Caco-2 (cell line): ENCODE measurements around the gene POFUT2. TPM values are rescaled to one million over a fixed set of nuclear protein-coding genes. Genes with fewer than 3 reads are reported as not detected.
A peak's percentile ranks its signal among the peaks of the same experiment; 100 is the strongest.

ENCODE experiments used
- BruUV-seq: library from RNA; stranded (reverse); fragments of 400-500 nt; replicated peaks from 2 replicates; lab custom pipeline; 2021; lab: Mats Ljungman, UMichigan
- CTCF ChIA-PET: fragments of 300-600 bp; sonication (Branson Sonifier 250); formaldehyde crosslinking; loops from one replicate; lab custom pipeline; 2022; ENCODE audit warnings: antibody characterized with exemption; lab: Charles Lee
- POLR2A ChIA-PET: fragments of 300-600 bp; sonication (Branson Sonifier 250); formaldehyde crosslinking; loops from one replicate; lab custom pipeline; 2022; ENCODE audit warnings: antibody characterized with exemption; lab: Charles Lee
- DNase-seq, 2 experiments: peaks; one replicate each; pipeline versions ENCODE4 v3.0.0 to v3.0.0-alpha.2; 2020 to 2022
- H3K27me3 ChIP-seq: replicated peaks from 2 replicates; pipeline ENCODE4 v1.6.0; 2011; ENCODE audit warnings: low read length; ENCODE audit not compliant: control insufficient read depth, insufficient read depth
- H3K36me3 ChIP-seq: 2 replicates; pipeline ENCODE4 v1.5.1; 2011; ENCODE audit warnings: low read length; ENCODE audit not compliant: control insufficient read depth, insufficient read depth
- H3K4me1 ChIP-seq: fragments of 250-450 bp; sonication (Bioruptor Pico); 2 replicates; pipeline ENCODE4 v1.5.1; 2020; ENCODE audit warnings: mild to moderate bottlenecking
- H3K4me3 ChIP-seq: 2 replicates; pipeline ENCODE4 v1.5.1; 2011; ENCODE audit warnings: low read depth, mild to moderate bottlenecking, control low read depth, low read length
- H3K9me3 ChIP-seq: fragments of 250-450 bp; sonication (Bioruptor Pico); 2 replicates; pipeline ENCODE4 v1.5.1; 2020; ENCODE audit warnings: mild to moderate bottlenecking, moderate library complexity
- H3K27ac Mint-ChIP-seq: one replicate; pipeline ENCODE4 v1.8.0; 2022; ENCODE audit warnings: mixed read lengths; ENCODE audit not compliant: unreplicated experiment
- H3K27me3 Mint-ChIP-seq: one replicate; pipeline ENCODE4 v1.8.0; 2022; ENCODE audit warnings: mixed read lengths; ENCODE audit not compliant: insufficient read depth, unreplicated experiment
- H3K36me3 Mint-ChIP-seq: one replicate; pipeline ENCODE4 v1.8.0; 2022; ENCODE audit warnings: mild to moderate bottlenecking, mixed read lengths; ENCODE audit not compliant: insufficient read depth, unreplicated experiment
- H3K4me1 Mint-ChIP-seq: one replicate; pipeline ENCODE4 v1.8.0; 2022; ENCODE audit warnings: low read depth, mixed read lengths; ENCODE audit not compliant: unreplicated experiment
- H3K4me3 Mint-ChIP-seq: one replicate; pipeline ENCODE4 v1.8.0; 2022; ENCODE audit warnings: mild to moderate bottlenecking, moderate library complexity, mixed read lengths; ENCODE audit not compliant: unreplicated experiment
- H3K9me3 Mint-ChIP-seq: one replicate; pipeline ENCODE4 v1.8.0; 2022; ENCODE audit warnings: mixed read lengths; ENCODE audit not compliant: unreplicated experiment
- intact Hi-C: fragments of 100-400 bp; cut with micrococcal nuclease; formaldehyde crosslinking; loops from one replicate; pipeline ENCODE4 v1.10.0; 2022; ENCODE audit not compliant: unreplicated experiment
- total RNA-seq: library from RNA; stranded (reverse); gene quantifications from 2 replicates; pipeline ENCODE4 v1.2.3, GENCODE V29; 2022
- TF ChIP-seq, protein P1 (sequence below), 2 experiments: fragments of 200-600 bp in 1 of 2; IDR thresholded peaks; 1 replicate in 1 of 2; 2 replicates in 1 of 2; pipeline versions ENCODE4 v1.5.1 to v1.8.0; 2011 to 2022; ENCODE audit warnings: antibody characterized with exemption in 1 of 2, control low read depth in 1 of 2, inconsistent platforms in 1 of 2, low read depth in 1 of 2, low read length in 1 of 2, mild to moderate bottlenecking in 1 of 2, moderate library complexity in 1 of 2; ENCODE audit not compliant: insufficient read depth in 1 of 2, severe bottlenecking in 1 of 2, unreplicated experiment in 1 of 2

POFUT2 gene
- total RNA-seq, 1 experiment from 2014 or later: 32.0 TPM

DNA sequence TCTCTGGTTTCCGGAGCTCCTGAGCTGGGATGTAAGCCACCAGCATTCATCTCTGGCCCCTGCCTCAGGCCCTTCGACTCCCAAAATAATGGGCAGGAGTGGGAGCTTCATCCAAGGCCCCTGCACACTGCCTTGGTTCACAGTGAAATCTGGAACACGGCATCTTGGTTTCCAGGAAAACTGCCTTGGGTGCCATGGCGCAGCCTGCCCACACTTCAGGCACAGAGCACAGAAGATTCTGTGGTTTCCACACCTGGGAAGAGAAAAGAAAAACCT is 48.8 kb upstream of the POFUT2 start:
- no TSS peak for BruUV-seq
- H3K27ac Mint-ChIP-seq: peak overlapping the region; percentile 81
- H3K4me3 Mint-ChIP-seq: no peak overlapping the region

DNA sequence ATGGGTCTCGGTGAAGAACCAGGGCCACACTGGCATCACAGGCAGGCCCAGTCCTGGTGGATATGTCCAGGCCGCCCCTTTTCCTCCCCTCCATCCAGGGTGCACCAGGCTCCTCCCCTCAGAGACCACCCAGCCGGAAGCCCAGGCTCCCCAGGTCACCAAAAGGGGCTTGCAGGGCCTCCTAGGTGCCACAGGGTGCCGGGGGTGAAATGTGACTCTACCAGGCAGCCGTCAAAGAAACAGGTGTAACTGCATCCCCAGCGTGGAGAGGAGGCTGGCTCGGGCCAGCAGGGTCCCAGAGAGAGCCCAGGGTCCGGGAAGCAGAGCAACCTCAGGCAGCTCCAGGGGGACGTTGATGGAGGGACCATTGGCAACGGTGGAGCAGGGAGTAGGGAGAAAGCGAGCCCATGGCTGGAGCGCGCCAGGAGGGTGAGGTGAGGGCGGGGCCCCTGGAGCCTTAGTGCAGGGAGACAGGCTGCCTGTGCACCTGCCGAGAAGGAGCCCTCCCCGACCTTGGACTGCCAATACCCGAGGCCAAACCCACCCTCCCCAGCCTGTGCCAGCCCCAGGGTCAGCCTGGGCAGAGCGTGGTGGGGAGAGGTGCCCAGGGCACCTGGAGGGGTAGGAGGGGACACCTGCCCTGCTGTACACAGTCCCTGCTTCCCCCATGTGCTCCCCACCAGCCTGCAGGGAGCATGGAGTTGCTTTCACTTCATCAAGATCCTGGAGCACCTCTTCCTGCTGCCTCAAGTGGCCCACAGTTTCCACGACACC is 48.3 kb upstream of the POFUT2 start:
- Mint-ChIP-seq H3K27ac (peak overlapping the region; percentile 81), H3K4me3 (no peak overlapping the region), H3K27me3 (no peaks in the 10 kb centered on the region), H3K36me3 (no peaks in the 10 kb centered on the region), H3K4me1 (peaks cover 39% of the 10 kb centered on the region), H3K9me3 (peaks cover 9% of the 10 kb centered on the region)
- ChIA-PET CTCF (interaction anchor here (0.9 to 1.5 kb wide), 3 partner anchors 21 to 43 kb away, joined by 3 to 8 read pairs (median 4); no protein-coding TSS in a partner anchor), POLR2A (no interaction called here)
- H3K4me1 ChIP-seq: peaks cover 56% of the 10 kb centered on the region
- BruUV-seq: no TSS peak
- TF ChIP-seq, protein P1, sequence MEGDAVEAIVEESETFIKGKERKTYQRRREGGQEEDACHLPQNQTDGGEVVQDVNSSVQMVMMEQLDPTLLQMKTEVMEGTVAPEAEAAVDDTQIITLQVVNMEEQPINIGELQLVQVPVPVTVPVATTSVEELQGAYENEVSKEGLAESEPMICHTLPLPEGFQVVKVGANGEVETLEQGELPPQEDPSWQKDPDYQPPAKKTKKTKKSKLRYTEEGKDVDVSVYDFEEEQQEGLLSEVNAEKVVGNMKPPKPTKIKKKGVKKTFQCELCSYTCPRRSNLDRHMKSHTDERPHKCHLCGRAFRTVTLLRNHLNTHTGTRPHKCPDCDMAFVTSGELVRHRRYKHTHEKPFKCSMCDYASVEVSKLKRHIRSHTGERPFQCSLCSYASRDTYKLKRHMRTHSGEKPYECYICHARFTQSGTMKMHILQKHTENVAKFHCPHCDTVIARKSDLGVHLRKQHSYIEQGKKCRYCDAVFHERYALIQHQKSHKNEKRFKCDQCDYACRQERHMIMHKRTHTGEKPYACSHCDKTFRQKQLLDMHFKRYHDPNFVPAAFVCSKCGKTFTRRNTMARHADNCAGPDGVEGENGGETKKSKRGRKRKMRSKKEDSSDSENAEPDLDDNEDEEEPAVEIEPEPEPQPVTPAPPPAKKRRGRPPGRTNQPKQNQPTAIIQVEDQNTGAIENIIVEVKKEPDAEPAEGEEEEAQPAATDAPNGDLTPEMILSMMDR (IDR thresholded peaks at IDR 0.05; ENCODE audit: insufficient read depth in 1 of 2, low read depth in 1 of 2, low read length in 1 of 2, severe bottlenecking in 1 of 2, unreplicated experiment in 1 of 2): no peak
- intact Hi-C loops: loop anchor here (5.0 kb wide), 1 partner anchor 101 kb away; no protein-coding TSS in a partner anchor
- H3K36me3 ChIP-seq: no peaks in the 10 kb centered on the region; the same call in 1 of the 2 replicates
- no peak overlapping the region for H3K4me3 ChIP-seq
- peak in 1 of 2 experiments; percentile 26 for DNase-seq
- H3K27me3 ChIP-seq: no peaks in the 10 kb centered on the region
- no peaks in the 10 kb centered on the region for H3K9me3 ChIP-seq

More for the DNA sequence above, 48.8 kb upstream of the POFUT2 start:
- Mint-ChIP-seq H3K4me1 (peaks cover 39% of the 10 kb centered on the region), H3K27me3 (no peaks in the 10 kb centered on the region), H3K9me3 (peaks cover 10% of the 10 kb centered on the region), H3K36me3 (no peaks in the 10 kb centered on the region)
- intact Hi-C loops: loop anchor here (5.0 kb wide), 1 partner anchor 101 kb away; no protein-coding TSS in a partner anchor
- POLR2A ChIA-PET: no interaction called here
- DNase-seq: no peak
- peaks cover 51% of the 10 kb centered on the region for H3K4me1 ChIP-seq
- CTCF ChIA-PET: interaction anchor here (0.9 to 1.5 kb wide), 3 partner anchors 20 to 44 kb away, joined by 3 to 8 read pairs (median 4); no protein-coding TSS in a partner anchor
- no peaks in the 10 kb centered on the region for H3K27me3 ChIP-seq
- no peak overlapping the region for H3K4me3 ChIP-seq
- H3K36me3 ChIP-seq: no peaks in the 10 kb centered on the region; the same call in 1 of the 2 replicates
- TF ChIP-seq, protein P1 (IDR thresholded peaks at IDR 0.05; ENCODE audit: insufficient read depth in 1 of 2, low read depth in 1 of 2, low read length in 1 of 2, severe bottlenecking in 1 of 2, unreplicated experiment in 1 of 2): no peak
- no peaks in the 10 kb centered on the region for H3K9me3 ChIP-seq

DNA sequence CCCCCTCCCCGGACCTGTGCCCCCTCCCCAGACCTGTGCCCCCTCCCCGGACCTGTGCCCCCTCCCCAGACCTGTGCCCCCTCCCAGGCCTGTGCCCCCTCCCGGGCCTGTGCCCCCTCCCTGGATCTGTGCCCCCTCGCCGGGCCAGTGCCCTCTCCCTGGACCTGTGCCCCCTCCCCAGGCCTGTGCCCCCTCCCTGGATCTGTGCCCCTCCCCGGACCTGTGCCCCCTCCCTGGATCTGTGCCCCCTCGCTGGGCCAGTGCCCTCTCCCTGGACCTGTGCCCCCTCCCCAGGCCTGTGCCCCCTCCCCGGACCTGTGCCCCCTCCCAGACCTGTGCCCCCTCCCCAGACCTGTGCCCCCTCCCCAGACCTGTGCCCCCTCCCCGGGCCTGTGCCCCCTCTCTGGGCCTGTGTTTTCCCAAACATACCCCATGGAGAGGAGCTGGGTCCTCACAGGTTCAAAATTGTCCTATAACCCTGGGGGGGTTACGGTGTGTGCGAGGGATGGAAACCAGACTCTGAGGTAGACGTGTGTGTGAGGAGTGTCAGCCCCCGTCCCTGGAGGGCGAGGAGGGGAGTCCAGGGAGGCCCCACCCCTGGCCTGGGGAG is 47.6 kb upstream of the POFUT2 start:
- H3K4me1 Mint-ChIP-seq: peaks cover 39% of the 10 kb centered on the region
- no peaks in the 10 kb centered on the region for H3K27me3 Mint-ChIP-seq
- H3K4me3 Mint-ChIP-seq: no peak overlapping the region
- H3K4me1 ChIP-seq: peaks cover 63% of the 10 kb centered on the region
- no peaks in the 10 kb centered on the region for H3K27me3 ChIP-seq
- peak in 1 of 2 experiments; percentile 15 for DNase-seq
- no peaks in the 10 kb centered on the region for H3K36me3 Mint-ChIP-seq
- peaks cover 2% of the 10 kb centered on the region for H3K9me3 Mint-ChIP-seq
- TF ChIP-seq, protein P1 (IDR thresholded peaks at IDR 0.05; ENCODE audit: insufficient read depth in 1 of 2, low read depth in 1 of 2, low read length in 1 of 2, severe bottlenecking in 1 of 2, unreplicated experiment in 1 of 2): no peak
- POLR2A ChIA-PET: no interaction called here
- H3K36me3 ChIP-seq: no peaks in the 10 kb centered on the region; the same call in 1 of the 2 replicates
- CTCF ChIA-PET: interaction anchor here (1.1 to 1.5 kb wide), 2 partner anchors 27 to 108 kb away, joined by 3 to 4 read pairs; no protein-coding TSS in a partner anchor
- H3K27ac Mint-ChIP-seq: peak overlapping the region; percentile 39
- intact Hi-C loops: loop anchor here (5.0 kb wide), 1 partner anchor 102 kb away; no protein-coding TSS in a partner anchor
- H3K4me3 ChIP-seq: no peak overlapping the region
- no TSS peak for BruUV-seq
- no peaks in the 10 kb centered on the region for H3K9me3 ChIP-seq
